Measurements from ENCODE around the gene MINDY2.

DNA sequence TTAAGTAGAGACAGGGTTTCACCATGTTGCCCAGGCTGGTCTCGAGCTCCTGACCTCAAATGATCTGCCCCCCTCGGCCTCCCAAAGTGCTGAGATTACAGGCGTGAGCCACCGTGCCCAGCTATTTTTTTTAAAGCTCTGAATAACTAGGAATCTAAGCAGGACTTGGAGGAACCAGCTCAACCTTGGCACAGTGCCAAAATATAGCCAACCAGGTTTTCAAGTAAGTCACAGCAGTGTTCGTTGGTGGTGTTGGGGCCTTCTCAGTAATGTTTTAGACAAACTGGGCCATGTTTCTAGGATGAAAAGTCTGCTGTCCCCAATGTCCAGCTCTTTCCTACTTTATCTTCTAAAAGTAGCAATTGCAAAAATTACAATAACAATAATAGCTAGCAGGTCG, 15.1 kb upstream of the MINDY2 start:
- no peak for TF ChIP-seq EZH2 (IDR thresholded peaks at IDR 0.05; ENCODE audit: low read depth)
- TF ChIP-seq, protein P1, sequence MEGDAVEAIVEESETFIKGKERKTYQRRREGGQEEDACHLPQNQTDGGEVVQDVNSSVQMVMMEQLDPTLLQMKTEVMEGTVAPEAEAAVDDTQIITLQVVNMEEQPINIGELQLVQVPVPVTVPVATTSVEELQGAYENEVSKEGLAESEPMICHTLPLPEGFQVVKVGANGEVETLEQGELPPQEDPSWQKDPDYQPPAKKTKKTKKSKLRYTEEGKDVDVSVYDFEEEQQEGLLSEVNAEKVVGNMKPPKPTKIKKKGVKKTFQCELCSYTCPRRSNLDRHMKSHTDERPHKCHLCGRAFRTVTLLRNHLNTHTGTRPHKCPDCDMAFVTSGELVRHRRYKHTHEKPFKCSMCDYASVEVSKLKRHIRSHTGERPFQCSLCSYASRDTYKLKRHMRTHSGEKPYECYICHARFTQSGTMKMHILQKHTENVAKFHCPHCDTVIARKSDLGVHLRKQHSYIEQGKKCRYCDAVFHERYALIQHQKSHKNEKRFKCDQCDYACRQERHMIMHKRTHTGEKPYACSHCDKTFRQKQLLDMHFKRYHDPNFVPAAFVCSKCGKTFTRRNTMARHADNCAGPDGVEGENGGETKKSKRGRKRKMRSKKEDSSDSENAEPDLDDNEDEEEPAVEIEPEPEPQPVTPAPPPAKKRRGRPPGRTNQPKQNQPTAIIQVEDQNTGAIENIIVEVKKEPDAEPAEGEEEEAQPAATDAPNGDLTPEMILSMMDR (conservative IDR thresholded peaks at IDR 0.05): no peak
